H1 (cell line): ENCODE results near the gene PGAP2. TPM values are rescaled to one million over a fixed set of nuclear protein-coding genes. Genes with fewer than 3 reads are reported as not detected.

Experiments
- CTCF ChIA-PET: fragments of 300-600 bp; sonication (Branson Sonifier 250); formaldehyde crosslinking; loops from one replicate; lab custom pipeline; 2021; ENCODE audit not compliant: partially characterized antibody; lab: Charles Lee
- POLR2A ChIA-PET: fragments of 300-600 bp; sonication (Branson Sonifier 250); formaldehyde crosslinking; loops from one replicate; lab custom pipeline; 2021; ENCODE audit warnings: inconsistent platforms; ENCODE audit not compliant: partially characterized antibody; lab: Charles Lee
- DNase-seq, 2 experiments: peaks; one replicate each; pipeline versions ENCODE4 v3.0.0 to v3.0.0-alpha.2; 2010 to 2022; ENCODE audit warnings: low spot score in 2 of 2, low read depth in 1 of 2, mixed read lengths in 1 of 2
- FAIRE-seq: peaks from 2 replicates; lab custom pipeline; 2011; peaks lifted over from hg19 to GRCh38; lab: Jason Lieb, UNC
- H2AFZ ChIP-seq: 2 replicates; pipeline ENCODE4 v1.8.1; 2012; ENCODE audit warnings: low read length, inconsistent platforms
- H2AK5ac ChIP-seq: 2 replicates; pipeline ENCODE4 v1.6.1; 2013; ENCODE audit warnings: low read depth, low read length
- H2BK120ac ChIP-seq: replicated peaks from 2 replicates; pipeline ENCODE3; 2013; ENCODE audit warnings: low read depth, low read length, inconsistent platforms
- H2BK12ac ChIP-seq: 2 replicates; pipeline ENCODE4 v1.6.1; 2013; ENCODE audit warnings: low read depth, low read length
- H2BK15ac ChIP-seq: 2 replicates; pipeline ENCODE4 v1.6.1; 2013; ENCODE audit warnings: low read length
- H2BK20ac ChIP-seq: 2 replicates; pipeline ENCODE4 v1.6.1; 2013; ENCODE audit warnings: low read length
- H2BK5ac ChIP-seq: 2 replicates; pipeline ENCODE4 v1.6.1; 2013; ENCODE audit warnings: low read depth, low read length
- H3K14ac ChIP-seq: 2 replicates; pipeline ENCODE4 v1.6.1; 2013; ENCODE audit warnings: inconsistent platforms; ENCODE audit not compliant: insufficient read length
- H3K18ac ChIP-seq: 2 replicates; pipeline ENCODE4 v1.6.1; 2013; ENCODE audit warnings: low read length; ENCODE audit errors: extremely low read depth
- H3K23ac ChIP-seq: 2 replicates; pipeline ENCODE4 v1.6.1; 2013; ENCODE audit warnings: inconsistent platforms; ENCODE audit not compliant: insufficient read length
- H3K23me2 ChIP-seq: 2 replicates; pipeline ENCODE4 v1.6.1; 2013; ENCODE audit warnings: low read depth, low read length
- H3K27ac ChIP-seq: 2 replicates; pipeline ENCODE4 v1.6.1; 2011; ENCODE audit warnings: low read depth, low read length, inconsistent platforms
- H3K27me3 ChIP-seq, 4 experiments: replicated peaks in 1 of 4; 1 replicate in 1 of 4; 2 replicates in 3 of 4; pipeline versions ENCODE4 v1.6.1 to v1.8.1; 2011 to 2013; ENCODE audit warnings: low read length in 3 of 4, mild to moderate bottlenecking in 3 of 4, inconsistent platforms in 2 of 4, mixed read lengths in 2 of 4, moderate library complexity in 1 of 4; ENCODE audit not compliant: control insufficient read depth in 3 of 4, insufficient read depth in 3 of 4; ENCODE audit errors: extremely low read depth in 1 of 4
- H3K36me3 ChIP-seq, 4 experiments: 2 replicates each; pipeline versions ENCODE4 v1.6.1 to v1.8.1; 2011 to 2013; ENCODE audit warnings: mild to moderate bottlenecking in 4 of 4, low read length in 3 of 4, moderate library complexity in 2 of 4, control low read depth in 1 of 4, inconsistent platforms in 1 of 4; ENCODE audit not compliant: insufficient read depth in 4 of 4, control insufficient read depth in 2 of 4
- H3K4ac ChIP-seq: replicated peaks from 2 replicates; pipeline ENCODE3; 2013; ENCODE audit warnings: low read length, low read depth, mixed read lengths, inconsistent platforms; ENCODE audit not compliant: insufficient read length
- H3K4me1 ChIP-seq, 4 experiments: replicated peaks in 1 of 4; 1 replicate in 1 of 4; 2 replicates in 3 of 4; pipeline versions ENCODE4 v1.6.1 to v1.8.1; 2011 to 2013; ENCODE audit warnings: low read length in 3 of 4, inconsistent platforms in 2 of 4, mixed read lengths in 1 of 4; ENCODE audit not compliant: insufficient read depth in 4 of 4, control insufficient read depth in 3 of 4
- H3K4me2 ChIP-seq, 2 experiments: 2 replicates each; pipeline versions ENCODE4 v1.6.1 to v1.8.1; 2011 to 2013; ENCODE audit warnings: low read depth in 2 of 2, low read length in 2 of 2, control low read depth in 1 of 2, inconsistent platforms in 1 of 2, mild to moderate bottlenecking in 1 of 2; ENCODE audit not compliant: insufficient read depth in 1 of 2
- H3K4me3 ChIP-seq, 4 experiments: fragments of 200-600, 300-600 bp in 1 of 4; sonication (generic), shearing (Covaris generic), sonication (Bioruptor Twin) in 1 of 4; 2 replicates each; pipeline versions ENCODE4 v1.5.1 to v1.8.1; 2011 to 2016; ENCODE audit warnings: low read length in 4 of 4, low read depth in 3 of 4, control low read depth in 2 of 4, inconsistent platforms in 2 of 4, mild to moderate bottlenecking in 2 of 4, mixed read lengths in 1 of 4, moderate library complexity in 1 of 4; ENCODE audit not compliant: insufficient read depth in 2 of 4; ENCODE audit errors: extremely low read depth in 1 of 4
- H3K56ac ChIP-seq: replicated peaks from 2 replicates; pipeline ENCODE3; 2013; ENCODE audit warnings: low read depth, mild to moderate bottlenecking, mixed read lengths, low read length, inconsistent platforms; ENCODE audit not compliant: insufficient read length
- H3K79me1 ChIP-seq: 2 replicates; pipeline ENCODE4 v1.6.1; 2013; ENCODE audit warnings: low read depth, low read length, control low read depth
- H3K79me2 ChIP-seq, 2 experiments: 2 replicates each; pipeline versions ENCODE4 v1.6.1 to v1.8.1; 2012 to 2013; ENCODE audit warnings: low read length in 2 of 2, mild to moderate bottlenecking in 2 of 2, inconsistent platforms in 1 of 2; ENCODE audit not compliant: insufficient read depth in 2 of 2, control insufficient read depth in 1 of 2
- H3K9ac ChIP-seq, 4 experiments: replicated peaks in 1 of 4; 1 replicate in 1 of 4; 2 replicates in 3 of 4; pipeline versions ENCODE4 v1.6.1 to v1.8.1; 2011 to 2013; ENCODE audit warnings: low read depth in 3 of 4, low read length in 3 of 4, control low read depth in 2 of 4, mild to moderate bottlenecking in 2 of 4, moderate library complexity in 2 of 4, inconsistent platforms in 1 of 4; ENCODE audit errors: extremely low read depth in 1 of 4
- H3K9me3 ChIP-seq, 2 experiments: 2 replicates each; pipeline versions ENCODE4 v1.6.1 to v1.8.1; 2012 to 2013; ENCODE audit warnings: mild to moderate bottlenecking in 2 of 2, moderate library complexity in 2 of 2, control low read depth in 1 of 2, inconsistent platforms in 1 of 2, low read depth in 1 of 2, low read length in 1 of 2, mixed read lengths in 1 of 2; ENCODE audit not compliant: insufficient read depth in 2 of 2
- H4K20me1 ChIP-seq, 2 experiments: replicated peaks in 1 of 2; 2 replicates each; pipeline versions ENCODE3 to v1.8.1; 2011 to 2013; ENCODE audit warnings: inconsistent platforms in 2 of 2, low read length in 2 of 2, mild to moderate bottlenecking in 1 of 2; ENCODE audit not compliant: insufficient read depth in 2 of 2, control insufficient read depth in 1 of 2
- H4K5ac ChIP-seq: 2 replicates; pipeline ENCODE4 v1.6.1; 2013; ENCODE audit warnings: low read length, low read depth, mixed read lengths, inconsistent platforms; ENCODE audit not compliant: insufficient read length
- H4K8ac ChIP-seq: 2 replicates; pipeline ENCODE4 v1.8.0; 2013; ENCODE audit warnings: mild to moderate bottlenecking, moderate library complexity, low read length, inconsistent platforms; ENCODE audit not compliant: insufficient read depth; ENCODE audit errors: extremely low read depth
- H4K91ac ChIP-seq: replicated peaks from 2 replicates; pipeline ENCODE3; 2013; ENCODE audit warnings: low read length, mixed read lengths, inconsistent platforms; ENCODE audit not compliant: insufficient read length
- CBX5 ChIP-seq: fragments of 300-800, 300-1000 bp; sonication (generic); IDR thresholded peaks from 2 replicates; pipeline ENCODE4 v1.7.1; 2016; ENCODE audit warnings: antibody characterized with exemption, low read length, low read depth
- CEBPB ChIP-seq: IDR thresholded peaks from 2 replicates; pipeline ENCODE4 v1.6.1; 2012; ENCODE audit warnings: low read depth, low read length
- CTBP2 ChIP-seq: IDR thresholded peaks from 2 replicates; pipeline ENCODE4 v1.7.0; 2011; ENCODE audit warnings: borderline replicate concordance, mild to moderate bottlenecking, moderate library complexity, mixed read lengths, low read length; ENCODE audit not compliant: insufficient read depth, insufficient read length
- FOSL1 ChIP-seq: IDR thresholded peaks from 2 replicates; pipeline ENCODE4 v1.6.1; 2011; ENCODE audit warnings: mild to moderate bottlenecking, low read depth, low read length, moderate library complexity; ENCODE audit not compliant: insufficient read depth
- JUND ChIP-seq: IDR thresholded peaks from 2 replicates; pipeline ENCODE4 v1.6.1; 2011; ENCODE audit warnings: mild to moderate bottlenecking, improper control_type of control experiment, low read length
- MAFK ChIP-seq: IDR thresholded peaks from 2 replicates; pipeline ENCODE4 v1.6.1; 2012; ENCODE audit warnings: low read depth, mild to moderate bottlenecking, improper control_type of control experiment, low read length
- NANOG ChIP-seq: IDR thresholded peaks from 2 replicates; pipeline ENCODE4 v1.6.1; 2011; ENCODE audit warnings: low read length, low read depth, mild to moderate bottlenecking, inconsistent platforms; ENCODE audit not compliant: insufficient read depth, poor library complexity, severe bottlenecking
- RBBP5 ChIP-seq: IDR thresholded peaks from 2 replicates; pipeline ENCODE4 v1.7.1; 2012; ENCODE audit warnings: low read depth, mild to moderate bottlenecking, inconsistent platforms, low read length, moderate library complexity, borderline replicate concordance
- SP2 ChIP-seq: IDR thresholded peaks from 2 replicates; pipeline ENCODE4 v1.6.1; 2012; ENCODE audit warnings: mild to moderate bottlenecking, low read length, inconsistent platforms
- WGBS, 2 experiments: shearing (Covaris generic) in 1 of 2; methylation state at CpG; one replicate each; pipeline versions ENCODE4 v1.1.6 to v1.1.7; 2013 to 2015; ENCODE audit warnings: low lambda C conversion rate in 2 of 2, mixed read lengths in 2 of 2, inconsistent platforms in 1 of 2, low coverage in 1 of 2, missing lambda C conversion rate in 1 of 2; ENCODE audit not compliant: insufficient replicate concordance in 2 of 2, insufficient coverage in 1 of 2, insufficient read length in 1 of 2; ENCODE audit errors: extremely low coverage in 1 of 2, missing lambda C conversion rate in 1 of 2; 5-methylcytosine and 5-hydroxymethylcytosine counted together
- polyA plus RNA-seq, 7 experiments: library from polyadenylated mRNA; depleted of rRNA in 3 of 7; stranded (reverse) in 5 of 7; unstranded in 2 of 7; fragments of >200 nt in 5 of 7; fragments of 200-250 nt in 2 of 7; gene quantifications; 1 replicate in 5 of 7; 2 replicates in 1 of 7; 4 replicates in 1 of 7; pipeline versions ENCODE4 v1.2.1 to v1.2.3, GENCODE V29; 2011 to 2013; ENCODE audit warnings: missing spikeins in 2 of 7, mixed read lengths in 2 of 7
- total RNA-seq: library from RNA; stranded (reverse); fragmentation: NEBNext Ultra II Directional; extraction: Animal tissue kit (Norgen Biotek cat#: 25700); gene quantifications from 2 replicates; pipeline ENCODE4 v1.2.1, GENCODE V29; 2021
- TF ChIP-seq, protein P1 (sequence below): IDR thresholded peaks from 2 replicates; pipeline ENCODE4 v1.6.1; 2011; ENCODE audit warnings: low read length, improper control_type of control experiment

Gene PGAP2
- total and polyA plus RNA-seq, 2 of the 8 experiments (the other 6 are each of a cell fraction or from before 2014, with no cell fraction given), result 56.5 to 106 TPM

DNA sequence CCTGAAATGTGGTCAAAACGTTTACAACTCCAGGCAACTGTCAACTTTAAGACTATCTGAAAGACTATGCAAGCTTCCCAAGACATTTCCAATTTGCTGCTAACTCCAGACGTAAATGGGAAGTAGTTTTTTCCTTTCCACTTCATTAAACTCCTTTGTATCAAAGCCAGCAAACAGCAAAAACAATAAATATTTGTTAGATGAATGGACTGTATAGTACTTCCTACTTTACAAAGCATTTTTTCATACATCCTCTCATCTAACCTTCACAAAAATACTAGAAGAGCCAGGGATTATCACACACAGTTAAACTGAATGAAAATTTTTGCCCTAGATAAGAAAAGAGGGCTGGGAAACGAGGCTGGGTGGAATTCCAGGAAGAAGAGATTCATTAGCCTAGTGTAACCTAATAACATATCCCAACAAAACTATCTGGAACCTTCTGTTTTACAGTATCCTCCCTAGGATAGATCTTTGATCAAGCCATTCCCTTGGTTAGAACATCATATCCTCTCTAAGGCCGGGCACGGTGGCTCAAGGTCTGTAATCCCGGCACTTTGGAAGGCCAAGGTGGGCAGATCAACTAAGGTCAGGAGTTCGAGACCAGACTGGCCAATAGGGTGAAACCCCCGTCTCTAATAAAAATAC is 21.5 kb upstream of the PGAP2 start:
- H4K91ac ChIP-seq, result no peak overlapping the region
- peaks cover 26 to 98% of the 10 kb centered on the region in 2 experiments for H3K79me2 ChIP-seq
- no peak overlapping the region for H3K23ac ChIP-seq
- H4K8ac ChIP-seq, result no peak overlapping the region
- no peak overlapping the region for H3K4me2 ChIP-seq
- DNase-seq, result no peak
- no peaks in the 10 kb centered on the region; the same call in 1 of the 2 replicates for H3K23me2 ChIP-seq
- no peak overlapping the region for H2BK120ac ChIP-seq
- H3K27me3 ChIP-seq, result no peaks in the 10 kb centered on the region
- H2BK15ac ChIP-seq, result no peak overlapping the region
- no peak overlapping the region for H3K4ac ChIP-seq
- no peak overlapping the region for H3K18ac ChIP-seq
- H3K56ac ChIP-seq, result no peak overlapping the region
- peaks cover 7 to 9% of the 10 kb centered on the region in 2 experiments for H4K20me1 ChIP-seq
- no peak overlapping the region for H4K5ac ChIP-seq
- ChIA-PET CTCF (interaction anchor here (1.5 to 4.2 kb wide), 3 partner anchors 21 to 287 kb away, joined by 3 to 24 read pairs (median 6); partner anchors contain the start of gene PGAP2), POLR2A (no interaction called here)
- H3K36me3 ChIP-seq, result peaks cover 0 to 16% (median 0%) of the 10 kb centered on the region in 4 experiments; a peak in 4 of 8 replicates
- no peak overlapping the region for H3K27ac ChIP-seq
- 92% methylated on average over 8 of the region's 8 CpGs; no CpG with 5 or more reads in 1 of the 2 experiments for WGBS, 2 experiments
- no peak overlapping the region for H2BK5ac ChIP-seq
- H3K4me1 ChIP-seq, result no peaks in the 10 kb centered on the region
- H2AK5ac ChIP-seq, result no peak overlapping the region
- no peak overlapping the region for H3K9ac ChIP-seq
- no peak overlapping the region for H2BK20ac ChIP-seq
- H3K14ac ChIP-seq, result no peak overlapping the region
- H3K9me3 ChIP-seq, result no peaks in the 10 kb centered on the region
- no peak for FAIRE-seq
- no peak overlapping the region for H2BK12ac ChIP-seq
- H3K79me1 ChIP-seq, result peaks cover 5% of the 10 kb centered on the region
- no peak overlapping the region for H2AFZ ChIP-seq
- no peak overlapping the region for H3K4me3 ChIP-seq
- TF ChIP-seq JUND (no peak), CEBPB (no peak), RBBP5 (no peak), CTBP2 (no peak), FOSL1 (no peak), NANOG (no peak), SP2 (no peak), MAFK (no peak), CBX5 (no peak)
- TF ChIP-seq, protein P1, sequence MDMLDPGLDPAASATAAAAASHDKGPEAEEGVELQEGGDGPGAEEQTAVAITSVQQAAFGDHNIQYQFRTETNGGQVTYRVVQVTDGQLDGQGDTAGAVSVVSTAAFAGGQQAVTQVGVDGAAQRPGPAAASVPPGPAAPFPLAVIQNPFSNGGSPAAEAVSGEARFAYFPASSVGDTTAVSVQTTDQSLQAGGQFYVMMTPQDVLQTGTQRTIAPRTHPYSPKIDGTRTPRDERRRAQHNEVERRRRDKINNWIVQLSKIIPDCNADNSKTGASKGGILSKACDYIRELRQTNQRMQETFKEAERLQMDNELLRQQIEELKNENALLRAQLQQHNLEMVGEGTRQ, result no peak
